T47D (cell line): ENCODE measurements around the gene SOBP.

Source experiments
- DNase-seq, 2 experiments: peaks; one replicate each; pipeline versions ENCODE4 v3.0.0 to v3.0.0-alpha.2; 2011 to 2012; ENCODE audit warnings: low read depth in 1 of 2, low spot score in 1 of 2
- JUND ChIP-seq: IDR thresholded peaks from 2 replicates; pipeline ENCODE4 v1.6.1; 2012; ENCODE audit warnings: low read depth
- in situ Hi-C: cut with HindIII; loops from 2 replicates; pipeline ENCODE4 v1.10.0; 2016; ENCODE audit warnings: low sequenced_read_pairs, low pct_unique_long_range_greater_than_20kb

Gene SOBP, protein sequence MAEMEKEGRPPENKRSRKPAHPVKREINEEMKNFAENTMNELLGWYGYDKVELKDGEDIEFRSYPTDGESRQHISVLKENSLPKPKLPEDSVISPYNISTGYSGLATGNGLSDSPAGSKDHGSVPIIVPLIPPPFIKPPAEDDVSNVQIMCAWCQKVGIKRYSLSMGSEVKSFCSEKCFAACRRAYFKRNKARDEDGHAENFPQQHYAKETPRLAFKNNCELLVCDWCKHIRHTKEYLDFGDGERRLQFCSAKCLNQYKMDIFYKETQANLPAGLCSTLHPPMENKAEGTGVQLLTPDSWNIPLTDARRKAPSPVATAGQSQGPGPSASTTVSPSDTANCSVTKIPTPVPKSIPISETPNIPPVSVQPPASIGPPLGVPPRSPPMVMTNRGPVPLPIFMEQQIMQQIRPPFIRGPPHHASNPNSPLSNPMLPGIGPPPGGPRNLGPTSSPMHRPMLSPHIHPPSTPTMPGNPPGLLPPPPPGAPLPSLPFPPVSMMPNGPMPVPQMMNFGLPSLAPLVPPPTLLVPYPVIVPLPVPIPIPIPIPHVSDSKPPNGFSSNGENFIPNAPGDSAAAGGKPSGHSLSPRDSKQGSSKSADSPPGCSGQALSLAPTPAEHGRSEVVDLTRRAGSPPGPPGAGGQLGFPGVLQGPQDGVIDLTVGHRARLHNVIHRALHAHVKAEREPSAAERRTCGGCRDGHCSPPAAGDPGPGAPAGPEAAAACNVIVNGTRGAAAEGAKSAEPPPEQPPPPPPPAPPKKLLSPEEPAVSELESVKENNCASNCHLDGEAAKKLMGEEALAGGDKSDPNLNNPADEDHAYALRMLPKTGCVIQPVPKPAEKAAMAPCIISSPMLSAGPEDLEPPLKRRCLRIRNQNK

DNA sequence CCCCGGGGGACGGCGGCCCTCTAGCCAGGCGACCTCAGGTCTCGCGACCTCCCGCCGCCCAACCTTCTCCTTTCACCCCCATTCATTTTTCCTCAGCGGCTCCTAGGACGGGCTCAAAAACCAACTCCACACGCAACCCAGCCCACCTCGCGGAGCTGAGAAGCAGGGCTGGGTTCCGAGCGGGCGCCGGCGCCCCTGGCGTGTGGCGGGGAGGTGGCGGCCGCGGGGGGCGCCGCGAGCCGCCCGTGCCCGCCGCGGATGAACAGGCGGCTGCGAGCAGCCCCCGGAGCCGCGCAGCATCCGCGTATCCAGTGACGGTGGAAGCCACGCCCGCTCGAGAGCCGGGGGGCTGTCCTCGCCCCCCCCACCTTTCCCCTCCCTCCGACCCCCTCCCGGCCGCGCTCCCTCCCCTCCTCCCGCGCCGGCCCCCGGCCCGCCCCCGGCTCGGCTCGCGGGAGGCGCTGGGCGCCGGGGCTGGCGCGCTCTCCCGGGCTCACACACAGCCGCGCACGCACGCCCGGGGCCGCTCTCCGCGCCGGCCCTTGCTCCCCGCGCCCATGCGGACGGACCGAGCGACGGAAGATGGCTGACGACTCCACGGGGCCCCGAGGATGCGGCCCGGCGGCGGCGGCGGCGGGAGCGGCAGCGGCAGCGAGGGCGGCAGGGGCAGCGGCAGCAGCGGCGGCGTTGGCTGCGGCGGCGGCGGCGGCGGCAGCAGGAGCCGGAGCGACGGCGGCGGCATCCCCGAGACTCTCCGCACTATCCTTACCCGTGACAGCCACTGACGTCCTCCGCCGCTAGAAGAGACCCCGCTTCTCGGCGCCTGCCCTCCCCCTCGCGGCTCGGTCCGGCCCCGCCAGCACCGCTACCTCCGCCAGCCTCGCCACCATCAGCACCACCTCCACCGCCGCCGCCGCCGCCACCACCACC, at the start of gene SOBP:
Gene SOBP, plus strand, starts transcription at position 482 of the 930 bp plus-strand sequence. CDS start 500 bp downstream, outside the sequence.
- in situ Hi-C loops, result no loop called here
- TF ChIP-seq JUND, result no peak
- DNase-seq, result peak in 1 of 2 experiments; percentile 42

DNA sequence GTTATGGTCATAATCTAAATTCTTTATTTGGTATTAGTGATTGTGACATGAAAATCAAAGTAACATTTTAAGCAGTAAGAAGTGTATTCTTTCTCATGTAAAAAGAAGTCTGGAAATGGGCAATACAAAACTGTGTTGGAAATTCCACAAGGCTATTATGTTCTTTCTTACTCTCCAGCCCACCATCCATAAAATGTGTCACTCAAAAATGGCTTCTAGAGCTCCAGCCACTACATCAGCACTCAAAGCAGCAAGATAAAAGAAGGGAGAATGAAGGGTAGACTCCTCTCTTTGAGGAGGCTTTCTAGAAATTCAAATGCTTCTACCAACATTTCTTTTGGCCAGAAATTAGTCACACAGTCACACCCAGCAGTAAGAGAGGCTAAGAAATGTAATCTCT, 49.0 kb upstream of the SOBP start:
- no peak for DNase-seq
- no peak for TF ChIP-seq JUND
- in situ Hi-C loops, result no loop called here

- TF ChIP-seq JUND, result no peak
- DNase-seq, result no peak
- in situ Hi-C loops, result no loop called here
These were observed 48.2 kb upstream of the SOBP start for GRCh38 chr6:107441682-107442081.

- no peak for DNase-seq
- in situ Hi-C loops, result no loop called here
- no peak for TF ChIP-seq JUND
These were observed 46.8 kb upstream of the SOBP start for GRCh38 chr6:107442938-107443607.

GRCh38 chr6:107443608-107444267, 46.2 kb upstream of the SOBP start:
- TF ChIP-seq JUND, result no peak
- no peak for DNase-seq
- in situ Hi-C loops, result no loop called here

- in situ Hi-C loops, result no loop called here
- DNase-seq, result no peak
- TF ChIP-seq JUND, result no peak
These were observed 45.6 kb upstream of the SOBP start for GRCh38 chr6:107444277-107444676.

- TF ChIP-seq JUND, result no peak
- no peak for DNase-seq
- in situ Hi-C loops, result no loop called here
These were observed 42.2 kb upstream of the SOBP start for GRCh38 chr6:107447663-107448216.

DNA sequence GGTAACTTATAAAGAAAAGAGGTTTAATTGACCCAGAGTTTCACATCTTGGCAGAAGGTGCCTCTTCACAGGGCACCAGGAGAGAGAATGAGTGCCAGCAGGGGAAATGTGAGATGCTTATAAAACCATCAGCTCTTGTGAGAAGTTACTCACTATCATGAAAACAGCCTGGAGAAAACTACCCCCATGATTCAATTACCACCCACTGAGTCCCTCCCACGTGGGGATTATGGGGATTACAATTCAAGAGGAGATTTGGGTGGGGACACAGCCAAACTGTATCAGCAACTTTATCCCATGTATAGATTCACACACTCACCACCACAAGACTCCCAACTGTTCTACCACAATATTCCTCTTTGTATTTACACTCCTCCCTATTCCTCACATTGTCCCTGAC, 41.1 kb upstream of the SOBP start:
- in situ Hi-C loops, result no loop called here
- TF ChIP-seq JUND, result no peak
- no peak for DNase-seq

GRCh38 chr6:107458672-107459282, 31.1 kb upstream of the SOBP start:
- in situ Hi-C loops, result no loop called here
- DNase-seq, result peak; percentile 12
- no peak for TF ChIP-seq JUND

DNA sequence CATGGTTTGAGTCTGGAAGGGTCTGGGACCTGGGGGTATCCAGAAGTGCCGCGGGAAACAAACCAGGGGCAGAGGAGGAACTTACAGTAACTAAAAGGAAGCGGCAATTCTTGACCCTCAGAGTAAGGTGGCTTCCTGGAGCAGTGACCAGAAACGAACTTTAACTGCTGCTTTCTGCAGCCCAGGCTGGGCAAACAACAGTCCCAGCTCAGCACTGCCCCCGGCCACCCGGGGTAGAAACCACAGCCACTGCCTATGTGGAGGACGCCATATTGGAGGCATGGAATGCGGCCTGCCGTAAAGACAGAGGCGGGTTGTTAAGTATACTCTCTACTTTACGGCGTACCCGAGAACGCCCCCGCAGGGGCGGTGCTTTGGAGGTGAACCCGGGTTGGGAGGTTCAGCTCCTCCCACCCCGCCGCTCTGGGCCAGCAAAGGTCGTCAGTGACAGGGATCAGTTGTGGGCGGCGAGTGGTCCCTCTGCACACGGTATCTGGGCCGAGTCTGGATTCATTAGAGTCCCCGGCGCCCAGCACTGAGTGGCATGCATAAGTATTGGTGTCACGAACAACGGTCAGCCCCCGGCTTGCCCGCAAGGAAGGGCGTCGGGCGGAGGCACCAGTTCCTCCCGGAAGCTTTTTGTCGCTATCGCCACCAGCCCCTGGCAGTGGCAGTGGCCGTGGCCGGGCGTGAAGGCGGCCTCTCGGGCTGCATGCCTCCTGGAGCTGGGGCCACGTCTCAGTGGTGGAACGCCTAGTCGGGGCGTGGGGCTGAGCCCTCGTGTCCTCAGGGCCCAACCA, 30.4 kb upstream of the SOBP start, which contains the start of gene PDSS2:
Gene PDSS2, minus strand, starts transcription at position 282 of the 800 bp plus-strand sequence. Its CDS starts 279 bp downstream, at position 3.
- in situ Hi-C loops, result no loop called here
- DNase-seq, result peak; percentile 69 to 96
- no peak for TF ChIP-seq JUND
